K562 (cell line): ENCODE data around the gene TDG. TPM values are rescaled to one million over a fixed set of nuclear protein-coding genes. Genes with fewer than 3 reads are reported as not detected.

Experiments used
- ATAC-seq: fragments of 200-7000 bp; cut with Tn5 transposase; 3 replicates; pipeline ENCODE4 v1.9.1; 2020; ENCODE audit warnings: moderate library complexity
- BruUV-seq: library from RNA; stranded (reverse); fragments of 400-500 nt; replicated peaks from 2 replicates; lab custom pipeline; 2021; lab: Mats Ljungman, UMichigan
- CTCF ChIA-PET: fragments of 300-600 bp; formaldehyde crosslinking; extraction: SDS; loops from one replicate; lab custom pipeline; 2021; ENCODE audit warnings: low intra/inter-chr PET ratio; lab: Yijun Ruan, JAX
- POLR2A ChIA-PET: fragments of 300-600, 350-650 bp; sonication (Branson Sonifier 250); formaldehyde crosslinking; extraction: SDS; loops from one replicate; lab custom pipeline; 2021; ENCODE audit warnings: antibody characterized with exemption, inconsistent platforms; lab: Yijun Ruan, JAX
- DNase-seq, 4 experiments: peaks; one replicate each; pipeline versions ENCODE4 v3.0.0 to v3.0.0-alpha.2; 2011 to 2018; ENCODE audit warnings: low spot score in 3 of 4, mixed read lengths in 3 of 4; ENCODE audit errors: extremely low read depth in 1 of 4
- FAIRE-seq: peaks from 2 replicates; lab custom pipeline; 2011; peaks lifted over from hg19 to GRCh38; lab: Jason Lieb, UNC
- H2AFZ ChIP-seq: 2 replicates; pipeline ENCODE4 v1.6.0; 2011; ENCODE audit warnings: low read depth, low read length, control low read depth, inconsistent platforms
- H3K27ac ChIP-seq: fragments of 200-600 bp; 3 replicates; pipeline ENCODE4 v1.8.0; 2011; ENCODE audit warnings: low read depth, mild to moderate bottlenecking, control low read depth, inconsistent platforms, low read length, moderate library complexity, mixed read lengths; ENCODE audit errors: extremely low read depth
- H3K27me3 ChIP-seq, 2 experiments: fragments of 300-600 bp in 1 of 2; 2 replicates in 1 of 2; 3 replicates in 1 of 2; pipeline versions ENCODE4 v1.6.0 to v1.8.0; 2011; ENCODE audit warnings: inconsistent platforms in 2 of 2, low read length in 2 of 2, mild to moderate bottlenecking in 1 of 2, mixed read lengths in 1 of 2, moderate library complexity in 1 of 2; ENCODE audit not compliant: control insufficient read depth in 2 of 2, insufficient read depth in 2 of 2
- H3K36me3 ChIP-seq: fragments of 300-600 bp; 3 replicates; pipeline ENCODE4 v1.8.0; 2011; ENCODE audit warnings: mild to moderate bottlenecking, low read length, inconsistent platforms; ENCODE audit not compliant: control insufficient read depth, insufficient read depth
- H3K4me1 ChIP-seq, 2 experiments: fragments of 200-600 bp in 1 of 2; replicated peaks in 1 of 2; 2 replicates in 1 of 2; 3 replicates in 1 of 2; pipeline versions ENCODE4 v1.5.1 to v1.8.0; 2011; ENCODE audit warnings: inconsistent platforms in 2 of 2, low read length in 2 of 2, mild to moderate bottlenecking in 1 of 2, mixed read lengths in 1 of 2, moderate library complexity in 1 of 2; ENCODE audit not compliant: control insufficient read depth in 2 of 2, insufficient read depth in 2 of 2
- H3K4me2 ChIP-seq: 2 replicates; pipeline ENCODE4 v1.6.1; 2011; ENCODE audit warnings: low read length, control low read depth, inconsistent platforms, mixed read lengths; ENCODE audit not compliant: insufficient read depth
- H3K4me3 ChIP-seq: fragments of 200-600 bp; sonication (generic), shearing (Covaris generic); 2 replicates; pipeline ENCODE4 v1.5.1; 2016; ENCODE audit warnings: control low read depth, inconsistent platforms
- H3K79me2 ChIP-seq: fragments of 200-600 bp; 3 replicates; pipeline ENCODE4 v1.8.0; 2011; ENCODE audit warnings: low read length, inconsistent platforms; ENCODE audit not compliant: control insufficient read depth, insufficient read depth
- H3K9ac ChIP-seq, 2 experiments: 2 replicates each; pipeline versions ENCODE4 v1.6.0 to v1.6.1; 2011; ENCODE audit warnings: low read depth in 2 of 2, low read length in 2 of 2, control low read depth in 1 of 2, inconsistent platforms in 1 of 2, mild to moderate bottlenecking in 1 of 2, mixed read lengths in 1 of 2; ENCODE audit not compliant: insufficient read depth in 1 of 2
- H3K9me1 ChIP-seq: one replicate; pipeline ENCODE4 v1.6.0; 2011; ENCODE audit warnings: inconsistent platforms, mild to moderate bottlenecking, low read length, moderate library complexity; ENCODE audit not compliant: control insufficient read depth, insufficient read depth
- H3K9me3 ChIP-seq: replicated peaks from 2 replicates; pipeline ENCODE4 v1.5.1; 2011; ENCODE audit warnings: low read depth, low read length, inconsistent platforms; ENCODE audit not compliant: control insufficient read depth, insufficient read depth
- H4K20me1 ChIP-seq: replicated peaks from 2 replicates; pipeline ENCODE4 v1.6.1; 2011; ENCODE audit warnings: low read length, inconsistent platforms, mixed read lengths; ENCODE audit not compliant: control insufficient read depth, insufficient read depth
- BHLHE40 ChIP-seq: IDR thresholded peaks from 2 replicates; pipeline ENCODE4 v1.6.1; 2011; ENCODE audit warnings: low read length, improper control_type of control experiment
- EGR1 ChIP-seq: fragments of 450-650 bp; conservative IDR thresholded peaks from 2 replicates; pipeline ENCODE4 v1.6.1; 2017; ENCODE audit warnings: mild to moderate bottlenecking
- JUN ChIP-seq, 2 experiments: sonication (generic) in 1 of 2; formaldehyde crosslinking in 1 of 2; IDR thresholded peaks; 2 replicates each; pipeline versions ENCODE4 v1.6.1 to v1.8.0; 2012 to 2022; ENCODE audit warnings: borderline replicate concordance in 2 of 2, mild to moderate bottlenecking in 2 of 2, improper control_type of control experiment in 1 of 2, low read depth in 1 of 2, low read length in 1 of 2, missing genetic modification reagents in 1 of 2
- PHB ChIP-seq: fragments of 250-450 bp; sonication (Bioruptor Pico); IDR thresholded peaks from 2 replicates; pipeline ENCODE4 v1.5.0; 2021
- SIN3A ChIP-seq, 2 experiments: fragments of 150-350 bp in 1 of 2; IDR thresholded peaks; 2 replicates each; pipeline ENCODE4 v1.6.1; 2011 to 2016; ENCODE audit warnings: borderline replicate concordance in 2 of 2, low read depth in 2 of 2, low read length in 2 of 2, mild to moderate bottlenecking in 2 of 2, moderate library complexity in 2 of 2; ENCODE audit not compliant: control insufficient read depth in 1 of 2
- SMARCE1 ChIP-seq: fragments of 450-650 bp; IDR thresholded peaks from 2 replicates; pipeline ENCODE4 v1.7.1; 2016; ENCODE audit warnings: mild to moderate bottlenecking
- SRF ChIP-seq, 2 experiments: fragments of 250-450, 450-650 bp in 1 of 2; sonication (Bioruptor Pico) in 1 of 2; sonication (generic) in 1 of 2; formaldehyde crosslinking; IDR thresholded peaks; 2 replicates each; pipeline versions ENCODE4 v1.5.0 to v1.5.1; 2020 to 2022; ENCODE audit warnings: mild to moderate bottlenecking in 1 of 2, missing genetic modification reagents in 1 of 2
- ZBED1 ChIP-seq: IDR thresholded peaks from 2 replicates; pipeline ENCODE4 v1.6.1; 2014
- ZC3H11A ChIP-seq: IDR thresholded peaks from 2 replicates; pipeline ENCODE4 v1.6.1; 2012; ENCODE audit warnings: low read depth, low read length, improper control_type of control experiment
- ZC3H4 ChIP-seq: sonication (generic); formaldehyde crosslinking; IDR thresholded peaks from 2 replicates; pipeline ENCODE4 v1.9.0; 2021; ENCODE audit warnings: missing genetic modification reagents, borderline replicate concordance
- ZKSCAN1 ChIP-seq: fragments of 150-350 bp; IDR thresholded peaks from 2 replicates; pipeline ENCODE4 v1.6.1; 2016; ENCODE audit warnings: low read depth, low read length
- ZNF134 ChIP-seq: fragments of 250-450 bp; sonication (Bioruptor Pico); conservative IDR thresholded peaks from 2 replicates; pipeline ENCODE4 v1.4.0; 2020
- WGBS: fragments of 100-300 bp; shearing (Covaris generic); methylation state at CpG from one replicate; pipeline ENCODE4 v1.1.6; 2016; ENCODE audit warnings: low coverage, mixed read lengths; ENCODE audit not compliant: insufficient coverage; ENCODE audit errors: missing lambda C conversion rate; 5-methylcytosine and 5-hydroxymethylcytosine counted together
- in situ Hi-C: fragments of 300-500 bp; cut with MboI; formaldehyde crosslinking; loops from 4 replicates; pipeline ENCODE4 v1.15.0; 2018; ENCODE audit warnings: inconsistent platforms, mixed read lengths
- intact Hi-C: fragments of 100-400 bp; cut with micrococcal nuclease; formaldehyde crosslinking; loops from 2 replicates; pipeline ENCODE4 v1.14.2; 2022
- polyA plus RNA-seq, 8 experiments: library from polyadenylated mRNA; depleted of rRNA in 4 of 8; stranded (reverse) in 5 of 8; unstranded in 3 of 8; fragments of >200 nt; fragmentation: Nextera tagmentation in 2 of 8; fragmentation: Illumina TruSeq in 1 of 8; extraction: Ambion mirVana in 2 of 8; extraction: Trizol in 1 of 8; gene quantifications; 2 replicates each; pipeline versions ENCODE4 v1.2.1 to v1.2.3, GENCODE V29; 2011 to 2014; ENCODE audit warnings: inconsistent platforms in 1 of 8, missing spikeins in 1 of 8
- total RNA-seq, 7 experiments: library from RNA; depleted of rRNA in 6 of 7; stranded (reverse); fragments of >200 nt in 6 of 7; fragmentation: Illumina TruSeq in 2 of 7; extraction: Trizol in 2 of 7; gene quantifications; 2 replicates each; pipeline versions ENCODE4 v1.2.1 to v1.2.3, GENCODE V29; 2011 to 2021; ENCODE audit warnings: low replicate concordance in 1 of 7
- TF ChIP-seq, protein P1 (sequence below), 3 experiments: fragments of 200-800 bp in 1 of 3; fragments of 250-450 bp in 1 of 3; fragments of 450-650 bp in 1 of 3; sonication (Bioruptor Pico) in 1 of 3; sonication (Bioruptor generic) in 1 of 3; formaldehyde crosslinking in 1 of 3; IDR thresholded peaks; 2 replicates each; pipeline versions ENCODE4 v1.6.1 to v1.8.0; 2016 to 2022; ENCODE audit warnings: mild to moderate bottlenecking in 2 of 3, missing genetic modification characterization in 2 of 3, missing compliant biosample characterization in 1 of 3, moderate library complexity in 1 of 3
- TF ChIP-seq, protein P2 (sequence below): sonication (generic); formaldehyde crosslinking; IDR thresholded peaks from 2 replicates; pipeline ENCODE4 v1.8.0; 2022; ENCODE audit warnings: mild to moderate bottlenecking, missing genetic modification reagents
- TF ChIP-seq, protein P3 (sequence below): fragments of 200-400 bp; formaldehyde crosslinking; IDR thresholded peaks from 2 replicates; pipeline ENCODE4 v1.6.1; 2017; ENCODE audit warnings: mild to moderate bottlenecking, low read depth, low read length, moderate library complexity

Gene TDG
- total and polyA plus RNA-seq, 9 of the 15 experiments (the other 6 are each of a cell fraction or from before 2014, with no cell fraction given) = 37.6 to 77.2 (median 64.0) TPM

DNA sequence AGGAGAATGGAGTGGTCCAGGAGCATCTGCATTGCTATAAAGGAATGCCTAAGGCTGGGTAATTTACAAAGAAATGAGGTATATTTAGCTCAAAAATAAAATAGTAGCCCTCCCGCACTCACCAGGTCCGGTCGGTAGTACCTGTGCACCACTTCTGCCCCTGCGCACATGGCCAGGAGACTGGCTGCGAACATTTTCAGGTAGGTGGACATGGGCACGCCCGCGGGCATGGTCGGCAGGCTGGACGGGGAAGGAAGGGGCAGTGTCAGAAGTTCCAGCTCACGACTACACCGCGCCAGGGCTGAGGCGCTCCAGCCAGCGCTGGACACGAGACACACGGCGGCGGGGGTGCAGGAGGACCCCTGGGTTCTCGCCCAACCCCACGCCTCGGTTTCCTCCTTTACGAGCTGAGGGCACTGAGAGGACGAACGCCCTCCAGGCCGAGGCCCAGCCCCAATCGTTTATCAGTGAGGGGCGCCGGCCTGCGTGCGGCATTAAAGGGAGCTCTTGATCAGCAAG lies 9.1 kb upstream of the TDG start:
- no peaks in the 10 kb centered on the region for H3K27me3 ChIP-seq
- peaks cover 42% of the 10 kb centered on the region for H3K79me2 ChIP-seq
- H3K4me1 ChIP-seq = peaks cover 6 to 10% of the 10 kb centered on the region in 2 experiments; a peak in 4 of 5 replicates
- POLR2A ChIA-PET = interaction anchor here (0.6 to 5.3 kb wide), 9 partner anchors 9 to 335 kb away, joined by 3 to 45 read pairs (median 5); partner anchors contain the start of genes HSP90B1 and TDG
- WGBS = 2% methylated on average over 31 of the region's 31 CpGs
- intact Hi-C loops = loop anchor here (1.0 kb wide), 1 partner anchor 27 kb away; no protein-coding TSS in a partner anchor
- TSS peak; percentile 44 for BruUV-seq
- H3K4me2 ChIP-seq = peak overlapping the region; percentile 99
- H3K36me3 ChIP-seq = peaks cover 33% of the 10 kb centered on the region; the same call in 2 of the 3 replicates
- ATAC-seq = peak; percentile 59
- no peaks in the 10 kb centered on the region for H3K9me1 ChIP-seq
- H2AFZ ChIP-seq = peak overlapping the region; percentile 98
- peak overlapping the region; percentile 95 for H3K27ac ChIP-seq
- no peak for FAIRE-seq
- no peaks in the 10 kb centered on the region for H4K20me1 ChIP-seq
- peak overlapping the region; percentile 95 for H3K4me3 ChIP-seq
- peak overlapping the region; percentile 89 to 99 for H3K9ac ChIP-seq
- no peaks in the 10 kb centered on the region for H3K9me3 ChIP-seq
- DNase-seq = no peak
- CTCF ChIA-PET = no interaction called here
- in situ Hi-C loops = no loop called here
- TF ChIP-seq ZC3H4 (0 out of 2 replicates have a peak, but pooled peaks have one; percentile 42), EGR1 (no peak), ZNF134 (CRISPR knock-in tag) (no peak), PHB (CRISPR knock-in tag) (no peak), JUN (IDR thresholded peaks at IDR 0.05; ENCODE audit: borderline replicate concordance, low read depth, low read length) (no peak), JUN (CRISPR knock-in tag; IDR thresholded peaks at IDR 0.05; ENCODE audit: borderline replicate concordance) (0 out of 2 replicates have a peak, but pooled peaks have one; percentile 21), SMARCE1 (peak; percentile 31; the same call in 1 of the 2 replicates), BHLHE40 (no peak), SRF (CRISPR knock-in tag; IDR thresholded peaks at IDR 0.05) (0 out of 4 replicates have a peak, but pooled peaks of 1 of the 2 experiments have one; percentile 7), ZC3H11A (no peak), ZBED1 (0 out of 2 replicates have a peak, but pooled peaks have one; percentile 18), SIN3A (IDR thresholded peaks at IDR 0.05; ENCODE audit: borderline replicate concordance in 2 of 2, control insufficient read depth in 1 of 2, low read depth in 2 of 2, low read length in 2 of 2) (peak in 1 of 2 experiments; percentile 31; a peak in 1 of 4 replicates), ZKSCAN1 (no peak)
- TF ChIP-seq, protein P1, sequence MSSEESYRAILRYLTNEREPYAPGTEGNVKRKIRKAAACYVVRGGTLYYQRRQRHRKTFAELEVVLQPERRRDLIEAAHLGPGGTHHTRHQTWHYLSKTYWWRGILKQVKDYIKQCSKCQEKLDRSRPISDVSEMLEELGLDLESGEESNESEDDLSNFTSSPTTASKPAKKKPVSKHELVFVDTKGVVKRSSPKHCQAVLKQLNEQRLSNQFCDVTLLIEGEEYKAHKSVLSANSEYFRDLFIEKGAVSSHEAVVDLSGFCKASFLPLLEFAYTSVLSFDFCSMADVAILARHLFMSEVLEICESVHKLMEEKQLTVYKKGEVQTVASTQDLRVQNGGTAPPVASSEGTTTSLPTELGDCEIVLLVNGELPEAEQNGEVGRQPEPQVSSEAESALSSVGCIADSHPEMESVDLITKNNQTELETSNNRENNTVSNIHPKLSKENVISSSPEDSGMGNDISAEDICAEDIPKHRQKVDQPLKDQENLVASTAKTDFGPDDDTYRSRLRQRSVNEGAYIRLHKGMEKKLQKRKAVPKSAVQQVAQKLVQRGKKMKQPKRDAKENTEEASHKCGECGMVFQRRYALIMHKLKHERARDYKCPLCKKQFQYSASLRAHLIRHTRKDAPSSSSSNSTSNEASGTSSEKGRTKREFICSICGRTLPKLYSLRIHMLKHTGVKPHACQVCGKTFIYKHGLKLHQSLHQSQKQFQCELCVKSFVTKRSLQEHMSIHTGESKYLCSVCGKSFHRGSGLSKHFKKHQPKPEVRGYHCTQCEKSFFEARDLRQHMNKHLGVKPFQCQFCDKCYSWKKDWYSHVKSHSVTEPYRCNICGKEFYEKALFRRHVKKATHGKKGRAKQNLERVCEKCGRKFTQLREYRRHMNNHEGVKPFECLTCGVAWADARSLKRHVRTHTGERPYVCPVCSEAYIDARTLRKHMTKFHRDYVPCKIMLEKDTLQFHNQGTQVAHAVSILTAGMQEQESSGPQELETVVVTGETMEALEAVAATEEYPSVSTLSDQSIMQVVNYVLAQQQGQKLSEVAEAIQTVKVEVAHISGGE (CRISPR knock-in tag; IDR thresholded peaks at IDR 0.05) = 0 out of 6 replicates have a peak, but pooled peaks of 1 of the 3 experiments have one; percentile 84
- TF ChIP-seq, protein P2, sequence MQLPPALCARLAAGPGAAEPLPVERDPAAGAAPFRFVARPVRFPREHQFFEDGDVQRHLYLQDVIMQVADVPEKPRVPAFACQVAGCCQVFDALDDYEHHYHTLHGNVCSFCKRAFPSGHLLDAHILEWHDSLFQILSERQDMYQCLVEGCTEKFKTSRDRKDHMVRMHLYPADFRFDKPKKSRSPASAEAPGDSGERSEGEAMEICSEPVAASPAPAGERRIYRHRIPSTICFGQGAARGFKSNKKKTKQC (CRISPR knock-in tag) = peak; percentile 77
- TF ChIP-seq, protein P3, sequence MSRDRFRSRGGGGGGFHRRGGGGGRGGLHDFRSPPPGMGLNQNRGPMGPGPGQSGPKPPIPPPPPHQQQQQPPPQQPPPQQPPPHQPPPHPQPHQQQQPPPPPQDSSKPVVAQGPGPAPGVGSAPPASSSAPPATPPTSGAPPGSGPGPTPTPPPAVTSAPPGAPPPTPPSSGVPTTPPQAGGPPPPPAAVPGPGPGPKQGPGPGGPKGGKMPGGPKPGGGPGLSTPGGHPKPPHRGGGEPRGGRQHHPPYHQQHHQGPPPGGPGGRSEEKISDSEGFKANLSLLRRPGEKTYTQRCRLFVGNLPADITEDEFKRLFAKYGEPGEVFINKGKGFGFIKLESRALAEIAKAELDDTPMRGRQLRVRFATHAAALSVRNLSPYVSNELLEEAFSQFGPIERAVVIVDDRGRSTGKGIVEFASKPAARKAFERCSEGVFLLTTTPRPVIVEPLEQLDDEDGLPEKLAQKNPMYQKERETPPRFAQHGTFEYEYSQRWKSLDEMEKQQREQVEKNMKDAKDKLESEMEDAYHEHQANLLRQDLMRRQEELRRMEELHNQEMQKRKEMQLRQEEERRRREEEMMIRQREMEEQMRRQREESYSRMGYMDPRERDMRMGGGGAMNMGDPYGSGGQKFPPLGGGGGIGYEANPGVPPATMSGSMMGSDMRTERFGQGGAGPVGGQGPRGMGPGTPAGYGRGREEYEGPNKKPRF = no peak
